ENCODE measurements around the gene KCNJ9.

DNA sequence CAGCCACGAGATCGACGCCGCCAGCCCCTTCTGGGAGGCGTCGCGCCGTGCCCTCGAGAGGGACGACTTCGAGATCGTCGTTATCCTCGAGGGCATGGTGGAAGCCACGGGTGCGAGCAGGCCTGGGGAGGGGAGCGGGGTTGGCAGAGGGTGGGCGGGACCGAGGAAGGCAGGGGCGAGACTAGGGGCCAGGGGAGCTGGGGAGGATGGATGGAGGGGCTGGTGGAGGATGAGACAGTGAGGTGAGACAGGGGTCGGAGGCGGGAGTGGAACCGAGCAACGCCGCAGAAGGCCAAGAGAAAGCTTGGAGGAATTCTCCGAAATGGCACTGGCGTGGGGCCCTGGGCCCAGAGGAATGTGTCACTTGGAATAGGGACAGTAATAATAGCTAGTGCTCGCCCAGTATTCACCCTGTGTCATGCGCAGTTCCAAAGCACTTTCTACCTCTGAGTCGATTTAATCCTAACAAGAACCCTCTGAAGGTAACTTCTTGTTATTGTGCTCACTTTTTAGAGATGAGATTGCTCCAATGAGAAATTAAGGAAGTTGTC is 3.5 kb downstream of the KCNJ9 start:
- TF ChIP-seq, protein P1, sequence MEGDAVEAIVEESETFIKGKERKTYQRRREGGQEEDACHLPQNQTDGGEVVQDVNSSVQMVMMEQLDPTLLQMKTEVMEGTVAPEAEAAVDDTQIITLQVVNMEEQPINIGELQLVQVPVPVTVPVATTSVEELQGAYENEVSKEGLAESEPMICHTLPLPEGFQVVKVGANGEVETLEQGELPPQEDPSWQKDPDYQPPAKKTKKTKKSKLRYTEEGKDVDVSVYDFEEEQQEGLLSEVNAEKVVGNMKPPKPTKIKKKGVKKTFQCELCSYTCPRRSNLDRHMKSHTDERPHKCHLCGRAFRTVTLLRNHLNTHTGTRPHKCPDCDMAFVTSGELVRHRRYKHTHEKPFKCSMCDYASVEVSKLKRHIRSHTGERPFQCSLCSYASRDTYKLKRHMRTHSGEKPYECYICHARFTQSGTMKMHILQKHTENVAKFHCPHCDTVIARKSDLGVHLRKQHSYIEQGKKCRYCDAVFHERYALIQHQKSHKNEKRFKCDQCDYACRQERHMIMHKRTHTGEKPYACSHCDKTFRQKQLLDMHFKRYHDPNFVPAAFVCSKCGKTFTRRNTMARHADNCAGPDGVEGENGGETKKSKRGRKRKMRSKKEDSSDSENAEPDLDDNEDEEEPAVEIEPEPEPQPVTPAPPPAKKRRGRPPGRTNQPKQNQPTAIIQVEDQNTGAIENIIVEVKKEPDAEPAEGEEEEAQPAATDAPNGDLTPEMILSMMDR (conservative IDR thresholded peaks at IDR 0.05; ENCODE audit: low read depth in 2 of 2) = no peak
- TF ChIP-seq EZH2phosphoT487 (IDR thresholded peaks at IDR 0.05; ENCODE audit: unreplicated experiment) (no peak), EZH2 (IDR thresholded peaks at IDR 0.05; ENCODE audit: low read depth, unreplicated experiment) (no peak), POLR2AphosphoS5 (IDR thresholded peaks at IDR 0.05; ENCODE audit: low read depth) (no peak), NANOG (IDR thresholded peaks at IDR 0.05; ENCODE audit: borderline replicate concordance) (no peak), JUNB (IDR thresholded peaks at IDR 0.05; ENCODE audit: unreplicated experiment) (no peak), CREB1 (CRISPR knock-in tag; IDR thresholded peaks at IDR 0.05; ENCODE audit: low read depth) (no peak)
- TF ChIP-seq, protein P2, sequence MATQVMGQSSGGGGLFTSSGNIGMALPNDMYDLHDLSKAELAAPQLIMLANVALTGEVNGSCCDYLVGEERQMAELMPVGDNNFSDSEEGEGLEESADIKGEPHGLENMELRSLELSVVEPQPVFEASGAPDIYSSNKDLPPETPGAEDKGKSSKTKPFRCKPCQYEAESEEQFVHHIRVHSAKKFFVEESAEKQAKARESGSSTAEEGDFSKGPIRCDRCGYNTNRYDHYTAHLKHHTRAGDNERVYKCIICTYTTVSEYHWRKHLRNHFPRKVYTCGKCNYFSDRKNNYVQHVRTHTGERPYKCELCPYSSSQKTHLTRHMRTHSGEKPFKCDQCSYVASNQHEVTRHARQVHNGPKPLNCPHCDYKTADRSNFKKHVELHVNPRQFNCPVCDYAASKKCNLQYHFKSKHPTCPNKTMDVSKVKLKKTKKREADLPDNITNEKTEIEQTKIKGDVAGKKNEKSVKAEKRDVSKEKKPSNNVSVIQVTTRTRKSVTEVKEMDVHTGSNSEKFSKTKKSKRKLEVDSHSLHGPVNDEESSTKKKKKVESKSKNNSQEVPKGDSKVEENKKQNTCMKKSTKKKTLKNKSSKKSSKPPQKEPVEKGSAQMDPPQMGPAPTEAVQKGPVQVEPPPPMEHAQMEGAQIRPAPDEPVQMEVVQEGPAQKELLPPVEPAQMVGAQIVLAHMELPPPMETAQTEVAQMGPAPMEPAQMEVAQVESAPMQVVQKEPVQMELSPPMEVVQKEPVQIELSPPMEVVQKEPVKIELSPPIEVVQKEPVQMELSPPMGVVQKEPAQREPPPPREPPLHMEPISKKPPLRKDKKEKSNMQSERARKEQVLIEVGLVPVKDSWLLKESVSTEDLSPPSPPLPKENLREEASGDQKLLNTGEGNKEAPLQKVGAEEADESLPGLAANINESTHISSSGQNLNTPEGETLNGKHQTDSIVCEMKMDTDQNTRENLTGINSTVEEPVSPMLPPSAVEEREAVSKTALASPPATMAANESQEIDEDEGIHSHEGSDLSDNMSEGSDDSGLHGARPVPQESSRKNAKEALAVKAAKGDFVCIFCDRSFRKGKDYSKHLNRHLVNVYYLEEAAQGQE (IDR thresholded peaks at IDR 0.05; ENCODE audit: unreplicated experiment) = no peak
- TF ChIP-seq, protein P3, sequence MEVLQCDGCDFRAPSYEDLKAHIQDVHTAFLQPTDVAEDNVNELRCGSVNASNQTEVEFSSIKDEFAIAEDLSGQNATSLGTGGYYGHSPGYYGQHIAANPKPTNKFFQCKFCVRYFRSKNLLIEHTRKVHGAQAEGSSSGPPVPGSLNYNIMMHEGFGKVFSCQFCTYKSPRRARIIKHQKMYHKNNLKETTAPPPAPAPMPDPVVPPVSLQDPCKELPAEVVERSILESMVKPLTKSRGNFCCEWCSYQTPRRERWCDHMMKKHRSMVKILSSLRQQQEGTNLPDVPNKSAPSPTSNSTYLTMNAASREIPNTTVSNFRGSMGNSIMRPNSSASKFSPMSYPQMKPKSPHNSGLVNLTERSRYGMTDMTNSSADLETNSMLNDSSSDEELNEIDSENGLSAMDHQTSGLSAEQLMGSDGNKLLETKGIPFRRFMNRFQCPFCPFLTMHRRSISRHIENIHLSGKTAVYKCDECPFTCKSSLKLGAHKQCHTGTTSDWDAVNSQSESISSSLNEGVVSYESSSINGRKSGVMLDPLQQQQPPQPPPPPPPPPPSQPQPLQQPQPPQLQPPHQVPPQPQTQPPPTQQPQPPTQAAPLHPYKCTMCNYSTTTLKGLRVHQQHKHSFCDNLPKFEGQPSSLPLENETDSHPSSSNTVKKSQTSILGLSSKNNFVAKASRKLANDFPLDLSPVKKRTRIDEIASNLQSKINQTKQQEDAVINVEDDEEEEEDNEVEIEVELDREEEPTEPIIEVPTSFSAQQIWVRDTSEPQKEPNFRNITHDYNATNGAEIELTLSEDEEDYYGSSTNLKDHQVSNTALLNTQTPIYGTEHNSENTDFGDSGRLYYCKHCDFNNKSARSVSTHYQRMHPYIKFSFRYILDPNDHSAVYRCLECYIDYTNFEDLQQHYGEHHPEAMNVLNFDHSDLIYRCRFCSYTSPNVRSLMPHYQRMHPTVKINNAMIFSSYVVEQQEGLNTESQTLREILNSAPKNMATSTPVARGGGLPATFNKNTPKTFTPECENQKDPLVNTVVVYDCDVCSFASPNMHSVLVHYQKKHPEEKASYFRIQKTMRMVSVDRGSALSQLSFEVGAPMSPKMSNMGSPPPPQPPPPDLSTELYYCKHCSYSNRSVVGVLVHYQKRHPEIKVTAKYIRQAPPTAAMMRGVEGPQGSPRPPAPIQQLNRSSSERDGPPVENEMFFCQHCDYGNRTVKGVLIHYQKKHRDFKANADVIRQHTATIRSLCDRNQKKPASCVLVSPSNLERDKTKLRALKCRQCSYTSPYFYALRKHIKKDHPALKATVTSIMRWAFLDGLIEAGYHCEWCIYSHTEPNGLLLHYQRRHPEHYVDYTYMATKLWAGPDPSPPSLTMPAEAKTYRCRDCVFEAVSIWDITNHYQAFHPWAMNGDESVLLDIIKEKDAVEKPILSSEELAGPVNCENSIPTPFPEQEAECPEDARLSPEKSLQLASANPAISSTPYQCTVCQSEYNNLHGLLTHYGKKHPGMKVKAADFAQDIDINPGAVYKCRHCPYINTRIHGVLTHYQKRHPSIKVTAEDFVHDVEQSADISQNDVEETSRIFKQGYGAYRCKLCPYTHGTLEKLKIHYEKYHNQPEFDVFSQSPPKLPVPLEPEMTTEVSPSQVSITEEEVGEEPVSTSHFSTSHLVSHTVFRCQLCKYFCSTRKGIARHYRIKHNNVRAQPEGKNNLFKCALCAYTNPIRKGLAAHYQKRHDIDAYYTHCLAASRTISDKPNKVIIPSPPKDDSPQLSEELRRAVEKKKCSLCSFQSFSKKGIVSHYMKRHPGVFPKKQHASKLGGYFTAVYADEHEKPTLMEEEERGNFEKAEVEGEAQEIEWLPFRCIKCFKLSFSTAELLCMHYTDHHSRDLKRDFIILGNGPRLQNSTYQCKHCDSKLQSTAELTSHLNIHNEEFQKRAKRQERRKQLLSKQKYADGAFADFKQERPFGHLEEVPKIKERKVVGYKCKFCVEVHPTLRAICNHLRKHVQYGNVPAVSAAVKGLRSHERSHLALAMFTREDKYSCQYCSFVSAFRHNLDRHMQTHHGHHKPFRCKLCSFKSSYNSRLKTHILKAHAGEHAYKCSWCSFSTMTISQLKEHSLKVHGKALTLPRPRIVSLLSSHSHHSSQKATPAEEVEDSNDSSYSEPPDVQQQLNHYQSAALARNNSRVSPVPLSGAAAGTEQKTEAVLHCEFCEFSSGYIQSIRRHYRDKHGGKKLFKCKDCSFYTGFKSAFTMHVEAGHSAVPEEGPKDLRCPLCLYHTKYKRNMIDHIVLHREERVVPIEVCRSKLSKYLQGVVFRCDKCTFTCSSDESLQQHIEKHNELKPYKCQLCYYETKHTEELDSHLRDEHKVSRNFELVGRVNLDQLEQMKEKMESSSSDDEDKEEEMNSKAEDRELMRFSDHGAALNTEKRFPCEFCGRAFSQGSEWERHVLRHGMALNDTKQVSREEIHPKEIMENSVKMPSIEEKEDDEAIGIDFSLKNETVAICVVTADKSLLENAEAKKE (CRISPR knock-in tag; IDR thresholded peaks at IDR 0.05) = no peak
